Endothelial cell of hepatic sinusoid (primary cell): ENCODE data around the gene ITGBL1.

Experiments
- in situ Hi-C: cut with HindIII; loops from 2 replicates; pipeline ENCODE4 v1.10.0; 2017; ENCODE audit warnings: low sequenced_read_pairs

The ITGBL1 gene

DNA sequence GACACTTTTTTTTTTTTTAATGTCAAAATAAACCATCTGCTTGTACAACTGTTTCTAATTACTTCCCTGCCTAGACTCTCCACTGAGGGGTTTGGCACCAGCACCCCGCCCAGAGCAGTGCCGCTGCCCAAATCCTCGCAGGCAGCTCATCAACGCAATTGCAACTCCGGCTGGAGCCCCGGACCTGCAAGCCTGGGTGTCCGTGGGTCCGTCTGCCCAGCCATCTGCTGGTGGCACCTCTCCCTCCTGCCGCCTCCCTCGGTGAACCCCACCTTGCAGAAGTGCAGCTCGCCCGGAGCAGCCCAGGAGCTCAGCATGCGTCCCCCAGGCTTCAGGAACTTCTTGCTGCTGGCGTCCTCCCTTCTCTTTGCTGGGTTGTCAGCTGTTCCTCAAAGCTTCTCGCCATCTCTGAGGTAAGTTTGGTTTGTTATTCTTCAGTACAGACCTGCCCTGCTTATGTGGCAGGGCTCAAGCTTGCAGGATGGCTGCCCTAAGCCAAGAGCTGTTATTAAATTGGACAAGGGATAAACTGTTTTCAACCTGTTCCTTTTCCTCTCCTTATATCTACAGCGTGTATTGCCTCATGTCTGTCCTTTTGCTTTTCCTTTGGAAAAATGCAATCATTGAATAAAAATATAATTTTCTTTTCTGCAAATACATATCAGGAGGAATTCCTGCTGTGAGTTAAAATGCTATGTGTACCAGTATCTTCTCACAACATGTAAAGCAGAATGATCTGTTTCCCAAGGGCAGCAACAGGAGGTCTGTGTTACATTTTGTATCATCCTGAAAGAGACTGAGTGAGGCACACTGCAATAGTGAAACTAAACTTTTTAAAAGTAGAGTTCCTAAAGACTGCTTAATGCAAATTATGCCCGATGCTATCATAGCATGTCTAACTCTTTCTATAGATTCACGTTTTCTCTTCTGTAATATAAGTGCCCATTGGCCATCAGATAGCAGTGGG, at the start of gene ITGBL1:
Gene ITGBL1, plus strand, starts transcription at position 157 of the 967 bp plus-strand sequence. Its CDS starts 159 bp downstream, at position 316.
- in situ Hi-C loops, result loop anchor here (5.0 kb wide), 1 partner anchor 56 kb away; no protein-coding TSS in a partner anchor

DNA sequence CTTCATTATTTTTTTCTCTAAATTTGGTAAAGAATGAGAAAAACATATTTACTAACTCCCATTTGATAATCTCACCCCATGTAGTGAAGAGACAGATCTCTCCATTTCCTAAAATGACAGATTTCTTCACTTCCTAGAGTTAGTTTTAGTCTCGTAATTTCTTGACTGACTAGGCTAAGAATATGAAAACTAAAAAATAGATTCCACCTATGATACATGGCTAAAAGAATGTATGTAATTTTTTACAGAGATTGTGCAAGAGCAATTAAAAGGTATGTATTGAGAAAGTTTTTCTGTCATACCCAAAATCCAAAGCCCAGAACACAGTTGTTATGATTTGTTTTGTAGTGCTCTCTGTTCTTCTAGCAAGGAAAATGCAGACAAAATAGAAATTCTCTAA, 45.7 kb upstream of the ITGBL1 start:
- in situ Hi-C loops, result no loop called here

- in situ Hi-C loops, result no loop called here
These were observed 44.3 kb upstream of the ITGBL1 start for GRCh38 chr13:101408154-101408553.

GRCh38 chr13:101408992-101409656, 43.4 kb upstream of the ITGBL1 start:
- in situ Hi-C loops, result no loop called here

DNA sequence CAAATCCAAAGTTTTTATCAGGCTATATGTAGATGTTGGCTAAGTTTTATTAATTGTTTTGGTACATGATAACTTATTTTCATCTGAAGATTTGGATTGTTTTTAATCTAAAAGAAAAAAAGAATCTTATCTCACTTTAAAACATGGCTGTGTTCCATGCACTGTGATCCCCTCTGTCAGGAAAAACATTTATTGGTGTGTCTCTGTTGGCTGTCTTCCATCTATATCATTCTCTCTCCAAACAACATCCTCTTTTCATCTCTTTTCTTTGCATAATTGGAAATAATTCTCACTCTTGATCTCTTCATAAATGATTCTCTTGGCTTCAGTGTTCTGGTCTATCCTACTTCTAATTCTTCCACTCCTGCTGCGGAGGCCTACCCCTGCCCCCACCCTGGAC, 40.4 kb upstream of the ITGBL1 start:
- in situ Hi-C loops, result no loop called here

GRCh38 chr13:101415358-101416174, 36.9 kb upstream of the ITGBL1 start:
- in situ Hi-C loops, result no loop called here

GRCh38 chr13:101416181-101417042, 36.1 kb upstream of the ITGBL1 start, which contains the start of gene NALCN:
TSS of gene NALCN (minus strand) at chr13:101416508. CDS start at chr13:101399126, 17,382 bp downstream.
- in situ Hi-C loops, result no loop called here

GRCh38 chr13:101417043-101417406, 35.5 kb upstream of the ITGBL1 start:
- in situ Hi-C loops, result no loop called here

GRCh38 chr13:101417501-101417900, 35.0 kb upstream of the ITGBL1 start:
- in situ Hi-C loops, result no loop called here

- in situ Hi-C loops, result no loop called here
These were observed 28.6 kb upstream of the ITGBL1 start for GRCh38 chr13:101423872-101424271.

GRCh38 chr13:101424381-101425155, 27.9 kb upstream of the ITGBL1 start:
- in situ Hi-C loops, result no loop called here

DNA sequence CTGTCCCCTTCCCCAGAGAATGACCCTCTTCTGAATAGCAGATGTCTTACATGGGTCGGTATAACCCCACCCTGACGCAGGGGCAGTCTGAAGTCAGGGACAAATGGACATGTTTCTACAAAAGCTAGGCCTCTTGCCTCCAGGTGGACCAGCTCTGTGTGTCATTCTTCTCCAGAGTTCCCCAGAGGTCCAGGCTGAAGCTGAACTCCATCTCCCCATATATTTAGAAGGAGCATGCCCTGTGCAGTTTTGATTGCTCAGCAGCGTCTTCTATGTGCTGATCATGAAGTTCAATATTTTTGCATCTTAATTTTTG, 27.4 kb upstream of the ITGBL1 start:
- in situ Hi-C loops, result no loop called here

DNA sequence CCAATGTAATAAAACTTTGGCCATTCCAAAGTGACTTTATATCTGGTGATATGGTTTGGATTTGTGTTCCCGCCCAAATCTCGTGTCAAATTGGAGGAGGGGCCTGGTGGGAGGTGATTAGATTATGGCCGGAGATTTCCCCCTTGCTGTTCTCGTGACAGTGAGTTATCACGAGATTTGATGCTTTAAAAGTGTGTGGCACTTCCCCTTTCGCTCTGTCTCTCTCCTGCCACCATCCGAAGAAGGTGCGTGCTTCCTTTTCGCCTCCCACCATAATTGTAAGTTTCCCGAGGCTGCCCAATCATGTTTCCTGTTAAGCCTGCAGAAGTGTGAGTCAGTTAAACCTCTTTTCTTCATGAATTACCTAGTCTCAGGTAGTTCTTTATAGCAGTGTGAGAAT, 26.9 kb upstream of the ITGBL1 start:
- in situ Hi-C loops, result no loop called here

DNA sequence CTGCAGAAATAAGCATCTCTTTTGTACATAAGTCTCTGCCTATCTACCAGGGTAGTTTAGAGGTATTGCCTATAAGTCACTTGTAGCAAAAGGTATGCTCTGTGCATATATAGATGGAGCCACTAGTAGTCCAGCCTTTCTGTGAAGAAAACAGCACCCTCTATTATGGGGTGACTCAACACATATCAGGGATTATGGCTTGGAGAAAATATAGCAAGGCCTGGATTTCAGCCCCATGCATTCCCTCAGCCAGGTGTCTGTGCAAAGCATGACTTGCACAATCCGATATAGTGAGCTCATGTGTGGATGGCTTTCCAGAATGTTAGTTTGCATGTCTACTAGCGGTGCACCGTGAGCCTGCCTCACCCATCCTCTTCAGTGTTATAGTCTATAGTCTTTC, 22.7 kb upstream of the ITGBL1 start:
- in situ Hi-C loops, result no loop called here

GRCh38 chr13:101433895-101434294, 18.6 kb upstream of the ITGBL1 start:
- in situ Hi-C loops, result no loop called here

DNA sequence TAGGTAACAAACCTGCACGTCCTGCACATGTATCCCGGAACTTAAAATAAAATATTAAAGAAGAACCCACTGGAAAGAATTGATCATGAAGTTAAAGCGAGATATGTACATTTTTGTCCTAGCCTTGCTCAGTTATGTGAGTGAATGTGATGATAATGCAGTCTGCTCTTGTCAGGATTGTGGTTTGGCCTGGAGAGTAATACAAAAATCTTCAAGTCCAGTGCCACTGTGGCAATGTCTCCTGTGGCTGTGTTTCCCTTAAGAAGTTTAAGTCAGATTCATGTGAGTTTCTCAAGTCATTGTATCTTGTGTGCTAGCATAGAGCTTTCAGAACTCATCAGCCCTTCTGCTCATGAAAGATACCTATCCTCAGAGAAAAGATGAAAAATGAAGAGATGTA, 18.0 kb upstream of the ITGBL1 start:
- in situ Hi-C loops, result no loop called here

GRCh38 chr13:101447852-101448251, 4.6 kb upstream of the ITGBL1 start:
- in situ Hi-C loops, result loop anchor here (5.0 kb wide), 1 partner anchor 141 kb away; no protein-coding TSS in a partner anchor

- in situ Hi-C loops, result loop anchor here (5.0 kb wide), 2 partner anchors 53 to 143 kb away; no protein-coding TSS in a partner anchor
These were observed 2.4 kb upstream of the ITGBL1 start for GRCh38 chr13:101449790-101450748.
